Thoracic aorta (tissue), 2 donors: Measurements from ENCODE around the gene RAB3B. TPM values are rescaled to one million over a fixed set of nuclear protein-coding genes. Genes with fewer than 3 reads are reported as not detected.
"Not testable (repeated sequence)": the region's sequence is repeated elsewhere in the genome, so short reads cannot be mapped to it uniquely, and the experiment has no call there.

Experiments used
- ATAC-seq: fragments of 150-250 bp; one replicate; pipeline ENCODE4 v1.8.0; 2017; ENCODE audit warnings: low read depth; ENCODE audit not compliant: insufficient number of reproducible peaks, low FRiP score
- DNase-seq: peaks from one replicate; pipeline ENCODE4 v3.0.0-alpha.2; 2020; ENCODE audit warnings: low spot score
- H3K27ac ChIP-seq, 2 donors: fragments of 200-600 bp; sonication (generic); 1 replicate in 1 of 2; 2 replicates in 1 of 2; pipeline ENCODE4 v1.5.1; 2016; ENCODE audit warnings: mild to moderate bottlenecking in 2 of 2, moderate library complexity in 2 of 2
- H3K27me3 ChIP-seq: fragments of 200-600 bp; sonication (generic); replicated peaks from 2 replicates; pipeline ENCODE4 v1.6.0; 2016; ENCODE audit warnings: mild to moderate bottlenecking; ENCODE audit not compliant: insufficient read depth
- H3K36me3 ChIP-seq: fragments of 200-600 bp; sonication (generic); one replicate; pipeline ENCODE4 v1.5.1; 2016
- H3K4me1 ChIP-seq, 2 donors: fragments of 200-600 bp; sonication (generic); 1 replicate in 1 of 2; 2 replicates in 1 of 2; pipeline versions ENCODE4 v1.5.1 to v1.6.0; 2016; ENCODE audit warnings: low read depth in 2 of 2, mild to moderate bottlenecking in 1 of 2; ENCODE audit not compliant: control insufficient read depth in 1 of 2
- H3K4me3 ChIP-seq: fragments of 200-600 bp; sonication (generic); 2 replicates; pipeline ENCODE4 v1.5.1; 2016; ENCODE audit warnings: mild to moderate bottlenecking
- H3K9me3 ChIP-seq: fragments of 200-600 bp; sonication (generic); 2 replicates; pipeline ENCODE4 v1.5.1; 2016
- total RNA-seq, 2 donors: library from RNA; depleted of rRNA; stranded (reverse); fragments of >200 nt; gene quantifications; one replicate each; pipeline versions ENCODE4 v1.1.0 to v1.2.3, GENCODE V29; 2016
- TF ChIP-seq, protein P1 (sequence below): fragments of 200-600 bp; sonication (generic); IDR thresholded peaks from one replicate; pipeline ENCODE4 v1.5.1; 2019; ENCODE audit warnings: antibody characterized with exemption

The RAB3B gene
- total RNA-seq, 2 donors from 2014 or later: not detected

DNA sequence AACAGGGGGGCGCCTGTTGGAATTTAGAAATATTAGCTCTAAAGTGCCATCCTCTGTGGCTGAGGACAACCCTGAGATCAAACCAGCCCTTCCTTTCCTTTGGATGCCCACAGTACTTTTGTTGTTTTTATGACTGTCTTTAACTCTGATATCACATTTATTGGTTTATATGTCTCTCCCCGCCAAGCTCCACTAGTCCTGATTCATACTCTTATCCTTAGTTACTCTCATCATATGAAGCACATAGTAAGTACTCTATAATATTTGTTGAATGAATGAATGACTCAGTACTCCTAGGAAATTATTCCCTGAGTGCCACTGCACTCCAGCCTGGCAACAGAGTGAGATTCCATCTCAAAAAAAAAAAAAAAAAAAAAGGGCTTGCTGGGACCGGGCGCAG is 89.3 kb downstream of the RAB3B start:
- ATAC-seq (no peak), DNase-seq (no peak)
- no peaks in the 10 kb centered on the region for H3K27me3 ChIP-seq
- no peak overlapping the region for H3K4me3 ChIP-seq
- H3K36me3 ChIP-seq: no peaks in the 10 kb centered on the region
- no peaks in the 10 kb centered on the region for H3K4me1 ChIP-seq
- no peak overlapping the region for H3K27ac ChIP-seq
- H3K9me3 ChIP-seq: no peaks in the 10 kb centered on the region
- TF ChIP-seq, protein P1, sequence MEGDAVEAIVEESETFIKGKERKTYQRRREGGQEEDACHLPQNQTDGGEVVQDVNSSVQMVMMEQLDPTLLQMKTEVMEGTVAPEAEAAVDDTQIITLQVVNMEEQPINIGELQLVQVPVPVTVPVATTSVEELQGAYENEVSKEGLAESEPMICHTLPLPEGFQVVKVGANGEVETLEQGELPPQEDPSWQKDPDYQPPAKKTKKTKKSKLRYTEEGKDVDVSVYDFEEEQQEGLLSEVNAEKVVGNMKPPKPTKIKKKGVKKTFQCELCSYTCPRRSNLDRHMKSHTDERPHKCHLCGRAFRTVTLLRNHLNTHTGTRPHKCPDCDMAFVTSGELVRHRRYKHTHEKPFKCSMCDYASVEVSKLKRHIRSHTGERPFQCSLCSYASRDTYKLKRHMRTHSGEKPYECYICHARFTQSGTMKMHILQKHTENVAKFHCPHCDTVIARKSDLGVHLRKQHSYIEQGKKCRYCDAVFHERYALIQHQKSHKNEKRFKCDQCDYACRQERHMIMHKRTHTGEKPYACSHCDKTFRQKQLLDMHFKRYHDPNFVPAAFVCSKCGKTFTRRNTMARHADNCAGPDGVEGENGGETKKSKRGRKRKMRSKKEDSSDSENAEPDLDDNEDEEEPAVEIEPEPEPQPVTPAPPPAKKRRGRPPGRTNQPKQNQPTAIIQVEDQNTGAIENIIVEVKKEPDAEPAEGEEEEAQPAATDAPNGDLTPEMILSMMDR: no peak

DNA sequence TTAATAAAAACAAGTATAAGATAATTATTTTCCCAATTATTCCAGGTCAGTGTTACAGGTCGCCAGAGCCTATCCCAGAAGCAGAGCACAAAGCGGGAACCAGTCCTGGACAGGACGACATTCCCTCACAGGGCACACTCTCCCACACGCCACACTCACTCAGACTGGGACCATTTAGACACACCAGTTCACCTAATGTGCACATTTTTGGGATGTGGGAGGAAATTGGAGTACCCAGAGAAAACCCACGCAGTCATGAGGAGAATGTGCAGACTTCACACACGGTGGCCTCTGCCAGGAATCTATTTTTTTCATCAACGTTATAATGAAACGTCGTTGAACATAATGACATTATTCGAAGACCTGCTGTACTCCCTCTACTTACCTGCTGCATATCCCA is 91.5 kb downstream of the RAB3B start:
- Histone ChIP-seq H3K27me3 (no peaks in the 10 kb centered on the region), H3K36me3 (no peaks in the 10 kb centered on the region), H3K27ac (no peak overlapping the region), H3K4me1 (no peaks in the 10 kb centered on the region), H3K9me3 (no peaks in the 10 kb centered on the region), H3K4me3 (no peak overlapping the region)
- TF ChIP-seq, protein P1: no peak
- DNase-seq (no peak), ATAC-seq (no peak)

DNA sequence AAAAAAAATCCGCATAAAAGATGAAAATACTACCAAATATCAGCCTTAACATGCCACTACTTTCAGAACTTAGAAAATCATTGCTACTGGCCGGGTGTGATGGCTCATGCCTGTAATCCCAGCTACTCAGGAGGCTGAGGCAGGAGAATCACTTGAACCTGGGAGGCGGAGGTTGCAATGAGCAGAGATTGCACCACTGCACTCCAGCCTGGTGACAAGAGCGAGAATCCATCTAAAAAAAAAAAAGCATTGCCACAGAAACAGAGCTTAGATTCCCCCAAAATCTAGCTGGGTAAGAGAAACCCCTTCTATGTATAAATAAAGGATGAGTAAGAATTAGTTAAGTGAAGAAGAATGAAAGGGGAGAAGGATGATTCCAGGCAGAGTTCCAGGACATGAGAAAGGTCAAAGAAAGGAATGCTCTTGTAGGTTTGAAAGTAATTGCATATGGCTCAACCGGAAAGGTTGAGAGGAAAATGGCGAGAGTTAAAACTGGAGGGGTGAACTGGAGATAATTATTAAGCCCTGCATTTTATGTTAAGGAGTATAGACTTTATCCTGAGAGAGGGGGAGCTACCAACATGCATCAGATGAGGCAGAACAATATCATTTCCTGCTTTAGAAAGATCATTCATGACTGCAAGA is 92.3 kb downstream of the RAB3B start:
- H3K27me3 ChIP-seq: no peaks in the 10 kb centered on the region
- no peak for DNase-seq
- H3K4me1 ChIP-seq: no peaks in the 10 kb centered on the region
- H3K36me3 ChIP-seq: no peaks in the 10 kb centered on the region
- no peaks in the 10 kb centered on the region for H3K9me3 ChIP-seq
- no peak overlapping the region for H3K4me3 ChIP-seq
- H3K27ac ChIP-seq: no peak overlapping the region
- TF ChIP-seq, protein P1: no peak
- ATAC-seq: no peak

DNA sequence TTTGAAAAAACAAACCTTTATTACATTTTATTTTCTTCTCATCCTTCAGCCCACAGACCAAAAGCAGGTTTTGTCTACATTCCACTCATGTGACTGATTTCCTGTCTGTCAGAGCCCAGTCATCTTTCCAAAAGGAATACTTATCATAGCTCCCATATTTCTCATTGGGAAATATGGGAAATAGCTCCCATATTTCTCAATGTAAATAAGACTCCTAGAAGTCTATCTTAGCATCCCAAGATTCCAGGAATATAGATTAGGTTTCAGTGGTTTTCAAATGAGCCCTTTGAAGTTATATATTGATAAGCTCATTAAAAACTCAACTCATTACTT is 92.8 kb downstream of the RAB3B start:
- Histone ChIP-seq H3K36me3 (no peaks in the 10 kb centered on the region), H3K4me1 (no peaks in the 10 kb centered on the region), H3K4me3 (no peak overlapping the region), H3K27me3 (no peaks in the 10 kb centered on the region), H3K27ac (no peak overlapping the region), H3K9me3 (no peaks in the 10 kb centered on the region)
- TF ChIP-seq, protein P1: no peak
- ATAC-seq (no peak), DNase-seq (no peak)

DNA sequence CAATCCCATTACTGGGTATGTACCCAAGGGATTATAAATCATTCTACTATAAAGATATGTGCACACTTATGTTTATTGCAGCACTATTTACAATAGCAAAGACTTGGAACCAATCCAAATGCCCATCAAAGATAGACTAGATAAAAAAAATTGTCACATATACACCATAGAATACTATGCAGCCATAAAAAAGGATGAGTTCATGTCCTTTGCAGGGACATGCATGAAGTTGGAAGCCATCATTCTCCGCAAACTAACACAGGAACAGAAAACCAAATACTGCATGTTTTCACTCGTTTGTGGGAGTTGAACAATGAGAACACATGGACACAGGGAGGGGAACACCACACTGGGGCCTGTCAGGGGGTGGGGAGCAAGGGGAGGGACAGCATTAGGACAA is 95.8 kb downstream of the RAB3B start:
- not testable (repeated sequence) for DNase-seq, ATAC-seq, H3K4me3 ChIP-seq, H3K4me1 ChIP-seq, H3K36me3 ChIP-seq, H3K9me3 ChIP-seq, H3K27ac ChIP-seq, H3K27me3 ChIP-seq
